HG02870 (cell line): ENCODE data around the gene CST6.

ENCODE experiments used
- ATAC-seq: cut with Tn5 transposase; IDR thresholded peaks from one replicate; pipeline ENCODE4 v1.9.1; 2021; ENCODE audit warnings: mild to moderate bottlenecking, moderate library complexity; ENCODE audit not compliant: unreplicated experiment

CST6 gene

GRCh38 chr11:66045177-66045639, 33.4 kb downstream of the CST6 start:
- ATAC-seq = no peak

DNA sequence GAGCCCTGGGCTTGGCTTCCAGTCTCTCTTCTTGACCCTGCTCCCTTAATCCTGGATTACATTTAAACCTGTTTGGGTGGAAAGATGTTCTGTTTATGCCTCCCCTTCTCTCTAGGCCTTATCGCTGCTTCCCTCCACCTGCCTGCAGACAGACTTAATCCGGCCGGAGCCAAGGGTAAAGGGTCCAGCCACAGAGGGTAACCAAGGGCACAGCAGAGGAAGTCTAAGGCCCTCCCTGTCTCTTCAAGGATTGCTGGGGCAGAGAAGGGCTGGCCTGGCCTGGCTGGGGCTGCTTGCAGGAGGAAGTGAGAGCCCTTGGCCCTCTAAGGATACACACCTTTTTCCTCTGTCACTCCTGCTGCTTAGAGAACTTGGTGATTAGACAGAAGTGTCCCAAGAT, 35.1 kb downstream of the CST6 start:
- ATAC-seq = no peak

- no peak for ATAC-seq
Measured at GRCh38 chr11:66047541-66048365, 35.9 kb downstream of the CST6 start.

DNA sequence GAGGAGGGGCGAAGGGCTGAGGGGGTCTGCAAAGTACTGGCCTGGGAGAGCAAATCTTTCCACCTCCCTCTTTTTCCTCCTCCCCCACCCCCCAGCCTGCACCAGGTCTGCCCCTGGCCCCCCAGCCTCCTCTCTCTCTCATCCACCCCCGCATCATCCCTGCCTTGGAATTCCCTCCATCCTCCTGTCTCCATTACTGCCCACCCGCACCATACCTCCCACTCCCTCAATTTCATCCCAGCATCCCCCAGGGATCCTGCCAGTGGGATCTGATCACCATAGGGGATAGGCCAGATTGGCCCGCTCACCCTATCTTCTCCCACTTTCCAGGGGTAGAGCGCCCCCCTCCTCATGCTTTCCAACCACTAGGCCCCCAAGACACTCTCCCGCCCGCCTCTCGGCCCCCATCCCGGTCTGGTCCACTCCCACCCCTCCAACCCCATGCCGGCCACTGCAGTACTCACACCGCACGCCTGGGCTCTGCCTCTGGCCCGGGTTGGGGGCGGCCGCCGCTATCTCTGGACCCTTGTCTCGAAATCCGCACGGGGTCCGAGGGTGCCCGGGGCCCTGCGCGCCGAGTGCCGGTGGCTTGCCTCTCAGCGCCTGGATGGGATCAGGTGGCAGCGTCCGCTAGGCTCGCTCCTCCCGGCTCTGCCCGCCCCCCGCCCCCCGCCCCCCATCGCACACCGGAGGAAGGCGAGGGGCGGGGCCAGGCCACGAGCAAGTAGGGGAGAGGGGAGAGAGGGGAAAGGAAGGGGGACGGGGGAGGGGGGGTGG, 36.9 kb downstream of the CST6 start, which contains the start of gene GAL3ST3:
Gene GAL3ST3, minus strand, starts transcription at position 615 of the 777 bp plus-strand sequence. CDS start 3,746 bp downstream, outside the sequence.
- no peak for ATAC-seq

DNA sequence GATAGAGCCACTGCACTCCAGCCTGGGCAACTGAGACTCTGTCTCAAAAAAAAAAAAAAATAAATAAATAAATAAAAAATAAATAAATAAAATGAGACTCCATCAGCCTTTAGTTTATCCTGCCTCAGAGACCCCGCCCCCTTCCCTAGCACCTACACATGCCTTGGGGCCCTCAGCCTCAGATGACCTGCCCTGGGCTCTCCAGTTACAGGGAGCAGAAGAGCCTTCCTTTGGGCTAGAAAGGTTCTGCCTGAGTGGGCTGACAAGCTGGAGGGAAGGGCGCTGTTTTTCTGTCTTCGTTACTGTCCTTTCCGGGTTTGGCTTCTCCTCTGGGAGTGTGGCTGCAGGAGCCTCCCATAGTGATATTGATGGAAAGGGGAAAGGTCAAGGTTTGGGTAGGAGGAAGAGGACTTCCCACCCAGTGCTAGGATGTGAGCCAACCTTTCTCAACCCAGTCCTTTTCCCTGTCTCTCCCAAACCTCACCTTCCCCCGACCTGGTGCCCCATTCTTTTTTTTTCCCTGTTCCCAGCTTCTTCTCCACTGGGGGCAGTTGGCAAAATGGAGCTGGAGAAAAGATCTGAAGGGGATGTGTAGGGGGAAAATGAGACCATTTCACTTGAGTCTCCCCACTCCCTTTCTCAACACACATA, 38.9 kb downstream of the CST6 start:
- ATAC-seq = no peak

DNA sequence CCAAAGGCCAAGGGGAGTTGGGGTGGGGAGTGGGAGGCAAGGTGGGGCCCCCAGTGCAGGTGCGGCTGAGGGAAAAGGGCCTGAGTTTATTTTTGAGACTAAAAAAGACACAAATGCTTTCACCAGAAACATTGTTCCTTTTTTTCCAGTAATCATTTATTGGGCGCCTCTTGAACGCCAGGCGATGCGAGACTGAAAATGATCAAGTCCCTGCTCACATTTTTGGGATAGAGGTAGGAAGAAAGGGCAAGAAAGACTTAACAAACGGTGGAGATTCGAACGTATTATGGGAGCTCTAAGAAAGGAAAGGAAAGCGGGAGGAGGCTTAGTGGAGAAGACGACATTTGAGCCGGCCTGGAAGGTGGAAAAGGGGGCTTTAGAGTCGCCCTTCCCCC, 39.6 kb downstream of the CST6 start:
- no peak for ATAC-seq

DNA sequence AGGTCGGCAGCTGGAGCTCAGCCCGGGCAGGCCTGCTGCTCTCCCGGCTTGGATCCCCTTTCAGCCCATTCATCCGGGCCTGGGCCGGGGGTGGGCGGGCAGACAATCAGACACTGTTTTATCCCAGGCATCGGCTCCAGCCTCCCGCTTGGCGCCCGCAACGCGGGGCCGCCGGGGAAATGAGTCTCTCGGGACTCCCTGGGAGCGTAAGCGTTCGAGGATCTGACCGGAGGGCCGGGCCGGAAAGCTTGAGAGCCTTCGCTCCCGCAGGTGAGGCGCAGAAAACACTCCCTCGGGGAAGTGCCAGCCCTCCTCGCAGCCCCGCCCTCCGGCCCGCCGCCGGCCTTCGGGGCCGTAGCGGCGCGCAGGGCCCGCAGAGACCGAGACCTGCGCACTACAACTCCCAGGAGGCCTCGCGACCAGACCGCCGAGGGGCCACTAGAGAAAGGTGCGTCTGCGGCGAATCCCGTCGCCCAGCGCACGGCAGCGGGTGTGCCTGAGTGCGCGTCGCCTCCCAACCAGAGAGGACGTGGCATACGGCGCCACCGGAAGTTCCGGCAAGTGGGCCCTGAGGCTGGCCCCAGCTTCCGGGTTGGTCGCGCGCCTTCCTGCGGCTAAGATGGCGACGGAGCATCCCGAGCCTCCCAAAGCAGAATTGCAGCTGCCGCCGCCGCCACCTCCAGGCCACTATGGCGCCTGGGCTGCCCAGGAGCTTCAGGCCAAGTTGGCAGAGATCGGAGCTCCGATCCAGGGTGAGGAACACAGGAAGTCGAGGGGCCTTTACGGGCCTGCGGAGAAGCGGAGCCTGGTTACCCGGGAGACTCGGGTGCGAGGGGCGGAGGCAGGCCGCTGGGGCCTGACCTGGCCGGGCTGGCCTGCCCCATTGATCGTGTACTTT, 40.2 kb downstream of the CST6 start, which contains the start of gene SF3B2:
Gene SF3B2, plus strand, starts transcription at position 599 of the 898 bp plus-strand sequence. Its CDS starts 21 bp downstream, at position 620.
- peak; percentile 95 for ATAC-seq

GRCh38 chr11:66052664-66052982, 40.8 kb downstream of the CST6 start:
- no peak for ATAC-seq

GRCh38 chr11:66055021-66055420, 43.2 kb downstream of the CST6 start:
- no peak for ATAC-seq

DNA sequence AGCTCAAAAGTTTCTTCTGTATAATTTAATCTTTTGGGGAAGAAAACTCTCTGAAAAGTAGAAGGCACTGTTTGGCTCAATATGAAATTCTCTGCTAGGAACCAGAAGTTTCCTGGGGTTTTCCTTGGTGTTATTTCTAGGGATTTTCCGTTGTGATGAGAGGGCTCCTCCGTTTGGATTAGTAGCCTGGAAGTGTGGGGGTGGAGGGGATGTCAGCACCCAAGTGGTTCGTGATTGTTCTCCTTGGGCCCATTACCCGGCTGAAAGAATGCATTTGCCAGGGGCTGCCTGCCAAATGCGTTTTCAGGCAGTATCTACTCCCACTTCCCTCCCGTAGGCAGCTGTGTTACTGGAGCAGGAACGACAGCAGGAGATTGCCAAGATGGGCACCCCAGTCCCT, 44.7 kb downstream of the CST6 start:
- no peak for ATAC-seq

DNA sequence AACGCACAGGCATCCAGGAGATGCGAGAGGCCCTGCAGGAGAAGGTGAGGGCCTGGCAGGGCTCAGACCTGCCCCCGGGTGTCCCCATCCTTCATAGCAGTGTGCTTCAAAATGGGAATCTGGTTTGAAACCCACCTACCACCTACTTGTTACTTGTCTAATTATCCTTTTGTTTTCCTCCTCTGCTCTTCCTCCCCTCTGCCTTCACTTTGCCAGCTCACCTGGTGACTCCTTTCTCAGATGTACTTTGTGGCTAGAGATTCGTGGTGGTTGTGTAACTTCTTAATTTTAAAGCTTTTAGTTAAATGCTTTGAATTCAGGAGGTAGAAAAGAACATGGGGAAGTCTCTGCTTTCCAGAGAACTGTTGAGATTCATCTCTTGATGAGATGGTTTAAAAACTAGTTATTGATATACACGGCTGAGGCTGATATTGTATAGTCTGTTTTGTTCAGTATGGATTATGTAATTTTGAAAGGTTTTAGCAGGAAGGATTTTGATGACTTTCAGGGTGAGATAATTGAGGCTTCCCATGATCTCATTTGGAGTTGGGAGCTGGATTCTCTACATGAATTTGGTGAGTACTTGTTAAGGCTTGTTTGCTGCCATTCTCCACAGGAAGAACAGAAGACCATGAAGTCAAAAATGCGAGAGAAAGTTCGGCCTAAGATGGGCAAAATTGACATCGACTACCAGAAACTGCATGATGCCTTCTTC, 48.3 kb downstream of the CST6 start:
- no peak for ATAC-seq

GRCh38 chr11:66061268-66061667, 49.5 kb downstream of the CST6 start:
- ATAC-seq = no peak

DNA sequence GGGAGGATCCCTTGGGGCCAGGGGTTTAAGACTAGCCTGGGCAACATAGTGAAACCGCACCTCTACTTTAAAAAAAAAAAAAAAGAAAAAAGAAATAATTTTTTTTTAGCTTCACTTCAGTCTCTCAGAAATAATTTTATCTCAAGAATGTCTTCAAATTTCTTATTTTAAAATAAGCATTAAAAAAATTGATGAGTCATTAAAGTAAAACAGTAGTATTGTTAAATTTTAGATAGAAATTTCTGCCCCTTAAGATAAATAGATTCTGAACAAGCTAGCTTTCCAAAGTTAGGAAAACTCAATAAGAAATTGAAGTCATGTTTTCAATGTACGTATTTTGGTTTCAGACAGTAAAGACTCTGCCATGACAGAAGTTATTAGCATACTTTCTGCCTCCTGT, 50.6 kb downstream of the CST6 start:
- ATAC-seq = no peak
